Fibroblast of lung (primary cell): ENCODE results near the gene DUSP1.

Experiments used
- EZH2 ChIP-seq: IDR thresholded peaks from 2 replicates; pipeline ENCODE4 v1.5.1; 2012; ENCODE audit warnings: low read length, control low read depth, mild to moderate bottlenecking; ENCODE audit errors: missing control alignments
- TF ChIP-seq, protein P1 (sequence below), 2 donors: IDR thresholded peaks in 1 of 2; conservative IDR thresholded peaks in 1 of 2; 1 replicate in 1 of 2; 2 replicates in 1 of 2; pipeline ENCODE4 v1.5.1; 2011 to 2012; ENCODE audit warnings: low read length in 2 of 2, control low read depth in 1 of 2, inconsistent platforms in 1 of 2, low read depth in 1 of 2, mild to moderate bottlenecking in 1 of 2

DNA sequence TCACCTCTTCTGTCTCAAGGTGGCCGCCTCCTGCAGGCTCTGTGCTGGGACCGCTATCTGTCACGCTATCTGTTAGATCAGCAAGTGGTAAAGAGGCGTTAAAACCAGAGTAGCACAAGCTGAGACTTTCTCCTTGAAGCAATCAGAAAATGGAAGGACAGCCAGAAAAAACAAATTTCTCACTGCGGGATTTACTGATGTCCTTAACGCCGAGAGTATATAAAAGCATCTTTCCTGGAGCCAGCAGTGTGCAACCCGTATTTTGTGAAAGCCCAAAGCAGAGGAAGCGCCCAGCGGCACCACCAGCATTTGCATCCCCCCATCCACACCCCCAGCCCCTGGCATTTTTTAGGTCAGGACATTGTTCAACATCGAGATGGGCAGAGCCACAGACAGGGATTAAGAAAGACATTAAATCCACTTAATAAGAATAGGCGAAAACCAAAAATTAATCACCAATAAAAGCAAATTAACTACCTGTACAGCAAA is 48.6 kb downstream of the DUSP1 start:
- no peak for TF ChIP-seq EZH2
- TF ChIP-seq, protein P1, sequence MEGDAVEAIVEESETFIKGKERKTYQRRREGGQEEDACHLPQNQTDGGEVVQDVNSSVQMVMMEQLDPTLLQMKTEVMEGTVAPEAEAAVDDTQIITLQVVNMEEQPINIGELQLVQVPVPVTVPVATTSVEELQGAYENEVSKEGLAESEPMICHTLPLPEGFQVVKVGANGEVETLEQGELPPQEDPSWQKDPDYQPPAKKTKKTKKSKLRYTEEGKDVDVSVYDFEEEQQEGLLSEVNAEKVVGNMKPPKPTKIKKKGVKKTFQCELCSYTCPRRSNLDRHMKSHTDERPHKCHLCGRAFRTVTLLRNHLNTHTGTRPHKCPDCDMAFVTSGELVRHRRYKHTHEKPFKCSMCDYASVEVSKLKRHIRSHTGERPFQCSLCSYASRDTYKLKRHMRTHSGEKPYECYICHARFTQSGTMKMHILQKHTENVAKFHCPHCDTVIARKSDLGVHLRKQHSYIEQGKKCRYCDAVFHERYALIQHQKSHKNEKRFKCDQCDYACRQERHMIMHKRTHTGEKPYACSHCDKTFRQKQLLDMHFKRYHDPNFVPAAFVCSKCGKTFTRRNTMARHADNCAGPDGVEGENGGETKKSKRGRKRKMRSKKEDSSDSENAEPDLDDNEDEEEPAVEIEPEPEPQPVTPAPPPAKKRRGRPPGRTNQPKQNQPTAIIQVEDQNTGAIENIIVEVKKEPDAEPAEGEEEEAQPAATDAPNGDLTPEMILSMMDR (conservative IDR thresholded peaks at IDR 0.05 in 1 of 2, IDR thresholded peaks at IDR 0.05 in 1 of 2; ENCODE audit: low read depth in 1 of 2, low read length in 2 of 2), result no peak
